ENCODE measurements around the gene FNBP1L. TPM values are rescaled to one million over a fixed set of nuclear protein-coding genes. Genes with fewer than 3 reads are reported as not detected.

The FNBP1L gene
- total and polyA plus RNA-seq, 2 of the 8 experiments (the other 6 are each of a cell fraction or from before 2014, with no cell fraction given) = 48.9 to 95.9 TPM

DNA sequence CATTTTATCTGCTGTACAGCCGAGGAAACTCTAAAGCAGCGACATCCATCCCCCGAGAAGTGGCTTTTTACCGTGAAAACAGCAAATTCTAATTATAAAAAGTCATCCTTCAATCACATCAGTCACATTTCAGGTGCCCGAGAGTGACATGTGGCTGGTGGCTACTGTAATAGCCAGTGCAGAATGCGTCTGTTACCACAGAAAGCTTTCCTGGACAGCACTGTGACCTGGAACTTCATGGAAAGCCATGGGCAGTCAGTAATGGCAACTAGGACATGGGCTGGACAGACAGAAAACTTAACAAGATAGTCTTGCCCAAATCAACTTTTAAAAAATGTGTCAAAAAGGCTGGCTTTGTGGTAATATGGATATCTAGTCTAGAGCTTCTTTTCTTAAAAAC is 127.1 kb downstream of the FNBP1L start:
- Histone ChIP-seq H3K23me2 (ENCODE audit: low read depth, low read length) (no peaks in the 10 kb centered on the region), H3K79me2 (ENCODE audit: control insufficient read depth in 1 of 2, insufficient read depth in 2 of 2, low read length in 2 of 2) (no peaks in the 10 kb centered on the region), H3K27ac (ENCODE audit: low read depth, low read length) (no peak overlapping the region), H3K4ac (replicated peaks; ENCODE audit: insufficient read length, low read depth, low read length) (no peak overlapping the region), H2BK5ac (ENCODE audit: low read depth, low read length) (no peak overlapping the region), H2AFZ (ENCODE audit: low read length) (no peak overlapping the region), H2BK120ac (replicated peaks; ENCODE audit: low read depth, low read length) (no peak overlapping the region), H3K27me3 (replicated peaks in 1 of 4; ENCODE audit: control insufficient read depth in 3 of 4, extremely low read depth in 1 of 4, insufficient read depth in 3 of 4, low read length in 3 of 4) (no peaks in the 10 kb centered on the region; a peak in 1 of 7 replicates), H3K36me3 (ENCODE audit: control insufficient read depth in 2 of 4, insufficient read depth in 4 of 4, low read length in 3 of 4) (peaks cover 0 to 9% (median 1%) of the 10 kb centered on the region in 4 experiments; a peak in 4 of 8 replicates), H3K9me3 (ENCODE audit: insufficient read depth in 2 of 2, low read depth in 1 of 2, low read length in 1 of 2) (no peaks in the 10 kb centered on the region), H3K4me2 (ENCODE audit: insufficient read depth in 1 of 2, low read depth in 2 of 2, low read length in 2 of 2) (no peak overlapping the region), H3K18ac (ENCODE audit: extremely low read depth, low read length) (no peak overlapping the region), H2BK20ac (ENCODE audit: low read length) (no peak overlapping the region), H3K79me1 (ENCODE audit: low read depth, low read length) (no peaks in the 10 kb centered on the region; the same call in 1 of the 2 replicates), H2BK12ac (ENCODE audit: low read depth, low read length) (no peak overlapping the region), H3K14ac (ENCODE audit: insufficient read length) (no peak overlapping the region), H3K4me1 (replicated peaks in 1 of 4; ENCODE audit: control insufficient read depth in 3 of 4, insufficient read depth in 4 of 4, low read length in 3 of 4) (no peaks in the 10 kb centered on the region), H3K56ac (replicated peaks; ENCODE audit: insufficient read length, low read depth, low read length) (no peak overlapping the region), H3K9ac (replicated peaks in 1 of 4; ENCODE audit: extremely low read depth in 1 of 4, low read depth in 3 of 4, low read length in 3 of 4) (no peak overlapping the region), H3K4me3 (ENCODE audit: extremely low read depth in 1 of 4, insufficient read depth in 2 of 4, low read depth in 3 of 4, low read length in 4 of 4) (no peak overlapping the region), H2BK15ac (ENCODE audit: low read length) (no peak overlapping the region), H4K8ac (ENCODE audit: extremely low read depth, insufficient read depth, low read length) (no peak overlapping the region), H4K20me1 (replicated peaks in 1 of 2; ENCODE audit: control insufficient read depth in 1 of 2, insufficient read depth in 2 of 2, low read length in 2 of 2) (no peaks in the 10 kb centered on the region), H4K5ac (ENCODE audit: insufficient read length, low read depth, low read length) (no peak overlapping the region), H2AK5ac (ENCODE audit: low read depth, low read length) (no peak overlapping the region), H4K91ac (replicated peaks; ENCODE audit: insufficient read length, low read length) (no peak overlapping the region), H3K23ac (ENCODE audit: insufficient read length) (no peak overlapping the region)
- ChIA-PET CTCF (ENCODE audit: partially characterized antibody) (interaction anchor here (0.6 to 1.4 kb wide), 2 partner anchors 17 to 72 kb away, joined by 3 read pairs; no protein-coding TSS in a partner anchor), POLR2A (ENCODE audit: partially characterized antibody) (interaction anchor here (0.8 kb wide), 1 partner anchor 39 kb away, joined by 3 read pairs; no protein-coding TSS in a partner anchor)
- FAIRE-seq = no peak
- TF ChIP-seq CHD2 (IDR thresholded peaks at IDR 0.05; ENCODE audit: low read length) = no peak
- no peak for TF ChIP-seq TAF1 (IDR thresholded peaks at IDR 0.05; ENCODE audit: low read depth, low read length)
- TF ChIP-seq RAD21 (IDR thresholded peaks at IDR 0.05 in 1 of 2, conservative IDR thresholded peaks at IDR 0.05 in 1 of 2; ENCODE audit: low read depth in 2 of 2, low read length in 2 of 2) = no peak
- TF ChIP-seq POLR2A (IDR thresholded peaks at IDR 0.05; ENCODE audit: control extremely low read depth in 1 of 2, low read depth in 2 of 2, low read length in 2 of 2) = peak in 1 of 2 experiments; percentile 9; a peak in 1 of 3 replicates
- no peak for TF ChIP-seq KDM5A (IDR thresholded peaks at IDR 0.05; ENCODE audit: low read length)
- TF ChIP-seq, protein P1, sequence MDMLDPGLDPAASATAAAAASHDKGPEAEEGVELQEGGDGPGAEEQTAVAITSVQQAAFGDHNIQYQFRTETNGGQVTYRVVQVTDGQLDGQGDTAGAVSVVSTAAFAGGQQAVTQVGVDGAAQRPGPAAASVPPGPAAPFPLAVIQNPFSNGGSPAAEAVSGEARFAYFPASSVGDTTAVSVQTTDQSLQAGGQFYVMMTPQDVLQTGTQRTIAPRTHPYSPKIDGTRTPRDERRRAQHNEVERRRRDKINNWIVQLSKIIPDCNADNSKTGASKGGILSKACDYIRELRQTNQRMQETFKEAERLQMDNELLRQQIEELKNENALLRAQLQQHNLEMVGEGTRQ (IDR thresholded peaks at IDR 0.05; ENCODE audit: low read length) = no peak
- no peak for TF ChIP-seq ASH2L (IDR thresholded peaks at IDR 0.05; ENCODE audit: low read length)
- DNase-seq (ENCODE audit: low read depth in 1 of 2, low spot score in 2 of 2) = no peak
- 90% methylated on average over 6 of the region's 6 CpGs; no CpG with 5 or more reads in 1 of the 2 experiments for WGBS, 2 experiments (ENCODE audit: extremely low coverage in 1 of 2, insufficient coverage in 1 of 2, insufficient read length in 1 of 2, insufficient replicate concordance in 2 of 2, low coverage in 1 of 2, low lambda C conversion rate in 2 of 2, missing lambda C conversion rate in 1 of 2)

Data from H1 (cell line).